SH-SY5Y (cell line): ENCODE results near the gene SNAPC2.

Experiments
- GATA2 ChIP-seq: IDR thresholded peaks from 2 replicates; pipeline ENCODE4 v1.6.1; 2011; ENCODE audit warnings: mild to moderate bottlenecking, low read depth, low read length
- GATA3 ChIP-seq: IDR thresholded peaks from 2 replicates; pipeline ENCODE4 v1.6.1; 2011; ENCODE audit warnings: low read depth, mild to moderate bottlenecking, low read length, moderate library complexity

DNA sequence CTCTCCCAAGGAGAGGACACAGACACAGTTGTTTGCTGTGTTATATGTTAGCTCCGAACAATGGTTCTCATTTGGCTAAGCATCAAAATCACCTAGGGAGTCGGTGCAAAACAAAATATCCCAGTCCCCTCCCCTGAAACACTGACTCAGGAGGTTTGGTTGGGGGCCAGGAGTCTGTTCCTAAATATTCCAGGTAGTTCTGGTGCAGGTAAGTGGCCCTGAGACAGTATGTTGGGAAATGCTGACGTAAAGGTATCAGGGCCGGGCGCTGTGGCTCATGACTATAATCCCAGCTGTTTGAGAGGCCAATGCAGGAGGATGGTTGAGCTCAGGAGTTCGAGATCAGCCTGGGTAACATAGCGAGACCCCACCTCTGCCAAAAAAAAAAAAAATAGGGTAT lies 18.8 kb upstream of the SNAPC2 start:
- TF ChIP-seq GATA2 (no peak), GATA3 (no peak)
